GM12875 (cell line): Measurements from ENCODE around the gene RXFP1.

Source experiments
- H3K4me3 ChIP-seq: one replicate; pipeline ENCODE4 v1.5.1; 2011; ENCODE audit warnings: low read depth, low read length, control low read depth
- TF ChIP-seq, protein P1 (sequence below): IDR thresholded peaks from 2 replicates; pipeline ENCODE4 v1.5.1; 2011; ENCODE audit warnings: low read depth, mild to moderate bottlenecking, control low read depth, inconsistent platforms, low read length, moderate library complexity, borderline replicate concordance; ENCODE audit not compliant: insufficient read depth

RXFP1 gene

DNA sequence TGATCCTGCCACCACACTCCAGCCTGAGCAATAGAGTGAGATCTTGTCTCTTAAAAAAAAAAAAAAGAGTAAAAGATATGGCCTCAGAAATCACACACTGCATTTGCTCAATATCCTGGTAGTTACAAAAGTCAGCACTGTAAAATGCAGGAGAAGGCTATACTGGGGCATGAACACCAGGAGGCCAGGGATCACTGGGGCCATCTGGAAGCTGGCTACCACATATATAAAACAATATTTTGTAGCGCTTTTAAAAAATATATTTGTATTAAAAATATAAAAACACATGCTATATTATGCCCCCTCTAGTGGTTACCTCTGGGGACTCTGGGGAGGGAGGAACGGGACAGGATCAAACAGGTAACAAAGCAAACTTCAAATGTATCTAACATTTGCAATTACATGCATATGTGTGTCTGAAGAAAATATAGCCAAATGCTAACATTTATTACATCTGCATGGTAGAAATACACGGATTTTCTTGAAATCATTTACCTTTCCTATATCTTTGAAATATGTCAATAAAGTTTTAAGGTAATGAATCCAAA, 146.0 kb downstream of the RXFP1 start:
- no peak overlapping the region for H3K4me3 ChIP-seq
- TF ChIP-seq, protein P1, sequence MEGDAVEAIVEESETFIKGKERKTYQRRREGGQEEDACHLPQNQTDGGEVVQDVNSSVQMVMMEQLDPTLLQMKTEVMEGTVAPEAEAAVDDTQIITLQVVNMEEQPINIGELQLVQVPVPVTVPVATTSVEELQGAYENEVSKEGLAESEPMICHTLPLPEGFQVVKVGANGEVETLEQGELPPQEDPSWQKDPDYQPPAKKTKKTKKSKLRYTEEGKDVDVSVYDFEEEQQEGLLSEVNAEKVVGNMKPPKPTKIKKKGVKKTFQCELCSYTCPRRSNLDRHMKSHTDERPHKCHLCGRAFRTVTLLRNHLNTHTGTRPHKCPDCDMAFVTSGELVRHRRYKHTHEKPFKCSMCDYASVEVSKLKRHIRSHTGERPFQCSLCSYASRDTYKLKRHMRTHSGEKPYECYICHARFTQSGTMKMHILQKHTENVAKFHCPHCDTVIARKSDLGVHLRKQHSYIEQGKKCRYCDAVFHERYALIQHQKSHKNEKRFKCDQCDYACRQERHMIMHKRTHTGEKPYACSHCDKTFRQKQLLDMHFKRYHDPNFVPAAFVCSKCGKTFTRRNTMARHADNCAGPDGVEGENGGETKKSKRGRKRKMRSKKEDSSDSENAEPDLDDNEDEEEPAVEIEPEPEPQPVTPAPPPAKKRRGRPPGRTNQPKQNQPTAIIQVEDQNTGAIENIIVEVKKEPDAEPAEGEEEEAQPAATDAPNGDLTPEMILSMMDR = peak; percentile 57; the same call in 1 of the 2 replicates

DNA sequence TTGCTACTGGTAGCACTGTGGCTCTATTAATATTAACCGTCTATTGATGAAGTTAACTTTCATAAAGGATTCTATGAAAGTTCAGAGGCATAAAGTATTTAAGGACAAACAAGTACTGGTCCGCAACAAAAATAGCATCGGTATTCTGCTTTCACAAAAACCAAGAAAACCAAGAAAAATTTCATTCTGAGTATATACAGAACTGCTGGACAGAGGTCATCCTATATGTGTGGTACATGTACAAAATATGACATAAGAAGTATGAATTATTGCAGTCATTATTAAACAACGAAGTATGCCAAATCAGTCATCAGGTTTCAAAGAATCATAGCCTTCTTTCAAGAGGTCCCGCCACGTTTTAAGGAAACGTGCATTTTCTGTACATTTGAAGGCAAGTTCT, 147.6 kb downstream of the RXFP1 start:
- TF ChIP-seq, protein P1 = no peak
- no peak overlapping the region for H3K4me3 ChIP-seq

DNA sequence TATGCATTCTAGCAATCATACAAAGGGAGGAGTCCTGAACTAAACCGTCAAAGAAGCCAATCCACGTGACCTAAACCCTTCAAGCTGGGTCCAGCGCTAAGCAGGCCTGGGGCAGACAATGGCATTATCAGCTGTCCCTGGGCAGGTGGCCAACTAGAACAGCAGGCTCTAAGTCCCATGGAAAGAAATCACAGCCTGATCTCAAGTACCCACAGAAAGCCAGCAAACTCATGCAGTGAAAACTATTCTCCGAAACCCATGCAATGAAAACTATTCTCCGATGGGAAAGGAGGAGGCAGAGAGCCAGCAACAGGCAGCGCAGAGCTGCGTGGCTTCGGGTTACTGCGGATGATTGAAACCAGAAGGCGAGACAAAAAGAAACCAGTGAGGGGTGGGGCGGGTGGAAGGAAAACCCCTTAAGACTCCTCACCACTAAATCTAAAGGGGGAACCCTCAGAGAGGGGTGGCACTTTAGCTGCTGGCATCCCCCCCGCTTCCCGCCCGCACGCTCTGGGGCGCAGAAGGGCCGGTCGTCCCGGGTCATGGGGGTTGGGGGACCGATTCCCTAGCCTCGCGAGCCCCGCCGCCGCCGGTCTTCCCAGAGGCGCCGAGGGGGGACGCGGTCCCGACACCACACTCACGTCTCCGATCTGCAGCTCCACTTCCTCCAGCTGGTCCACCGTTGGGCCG, 149.4 kb downstream of the RXFP1 start:
- TF ChIP-seq, protein P1 = no peak

DNA sequence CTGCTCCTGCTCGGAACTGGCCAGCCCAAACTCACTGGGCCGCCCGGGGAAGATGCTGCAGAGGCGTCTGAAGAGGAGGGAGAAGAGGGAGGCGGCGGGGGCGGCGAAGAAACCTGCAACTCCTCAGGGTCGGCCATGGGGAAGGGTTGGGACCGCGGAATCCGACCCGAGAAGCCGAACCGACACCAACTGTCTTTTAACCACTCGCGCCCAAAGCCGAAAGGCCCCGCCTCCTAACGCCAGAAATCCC, 149.9 kb downstream of the RXFP1 start, which contains the start of gene C4orf46:
Gene C4orf46 (minus strand): TSS at position 223 of the 250 bp plus-strand sequence. CDS start 86 bp downstream, at position 137.
- H3K4me3 ChIP-seq = peak within 1 kb of the TSS; percentile 78
- TF ChIP-seq, protein P1 = no peak

More for the DNA sequence above, 149.4 kb downstream of the RXFP1 start:
- peak overlapping the region; percentile 78 for H3K4me3 ChIP-seq

DNA sequence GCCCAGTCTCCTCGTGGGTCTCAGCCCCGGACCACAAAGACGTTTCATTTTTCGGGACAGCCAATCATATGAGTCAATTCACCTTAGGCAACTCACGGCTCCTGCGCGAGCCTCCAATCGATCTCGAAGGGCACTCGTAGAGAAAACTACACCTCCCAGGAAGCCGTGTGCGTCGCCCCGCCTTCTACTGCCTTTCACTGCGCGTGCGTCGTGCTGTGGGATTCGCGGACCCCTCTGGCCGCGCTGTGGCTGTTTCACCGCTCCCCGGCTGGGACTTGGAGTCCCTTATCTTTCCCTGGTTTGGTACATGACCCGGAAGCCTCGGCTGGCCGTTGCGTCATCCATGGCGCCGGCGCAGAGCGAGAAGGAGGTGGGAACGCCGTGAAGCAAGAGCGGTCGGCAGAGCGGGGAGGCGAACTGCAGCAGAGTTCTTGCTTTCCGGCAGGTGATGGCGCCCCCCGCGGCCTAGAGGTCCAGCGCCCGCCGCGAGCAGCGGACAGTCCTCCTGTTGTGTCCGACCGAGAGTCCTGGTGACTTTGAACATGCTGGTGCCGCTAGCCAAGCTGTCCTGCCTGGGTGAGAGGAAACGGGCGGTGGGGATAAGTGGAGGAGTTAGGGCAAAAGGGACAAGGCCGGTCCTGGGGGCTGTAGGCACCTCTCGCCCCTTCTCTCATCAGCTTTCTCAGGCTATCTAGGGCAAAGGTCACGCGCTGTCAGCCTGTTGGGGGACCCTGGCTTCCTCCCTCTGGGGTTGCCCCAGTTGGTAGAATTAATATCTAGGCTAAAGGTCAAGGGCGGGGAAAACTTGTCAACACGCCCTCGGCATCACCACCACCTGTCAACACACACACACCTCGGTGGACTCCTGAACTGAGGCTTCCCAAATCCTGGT, 150.5 kb downstream of the RXFP1 start, which contains the start of gene ETFDH:
Gene ETFDH (plus strand): TSS at position 382 of the 892 bp plus-strand sequence. CDS start 161 bp downstream, at position 543.
- H3K4me3 ChIP-seq = peak within 1 kb of the TSS; percentile 78
- TF ChIP-seq, protein P1 = peak; percentile 71

DNA sequence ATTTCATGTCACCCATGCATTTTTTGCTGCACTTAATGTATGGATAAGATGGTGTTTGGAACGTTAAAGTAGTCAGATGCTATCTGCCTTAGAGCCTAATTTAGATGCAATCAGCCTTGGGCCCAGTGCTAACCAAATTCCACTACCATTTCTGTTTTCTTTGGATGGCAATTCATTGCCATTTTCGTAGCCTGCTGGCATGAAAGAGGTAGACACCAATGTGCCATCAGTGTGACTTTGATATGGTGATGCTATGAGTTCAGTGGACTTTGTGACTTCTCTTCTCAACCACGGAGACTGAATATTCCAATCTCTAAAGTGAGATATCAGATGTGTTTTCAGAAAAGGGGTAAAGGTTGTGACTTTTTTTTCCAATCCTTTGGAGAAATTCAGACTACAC, 152.0 kb downstream of the RXFP1 start:
- no peak overlapping the region for H3K4me3 ChIP-seq
- TF ChIP-seq, protein P1 = no peak
